Lower lobe of right lung (tissue), 2 donors: ENCODE measurements around the gene RSPH1. TPM values are rescaled to one million over a fixed set of nuclear protein-coding genes. Genes with fewer than 3 reads are reported as not detected.

ENCODE experiments used
- ATAC-seq, 2 donors: fragments of 200-7000 bp; cut with Tn5 transposase; one replicate each; pipeline ENCODE4 v1.9.1; 2020 to 2022; ENCODE audit warnings: mild to moderate bottlenecking in 2 of 2, moderate library complexity in 2 of 2
- DNase-seq: peaks from one replicate; pipeline ENCODE4 v3.0.0-alpha.2; 2020
- H3K27ac ChIP-seq: fragments of 200-600 bp; one replicate; pipeline ENCODE4 v1.8.0; 2022
- H3K27me3 ChIP-seq: fragments of 200-600 bp; one replicate; pipeline ENCODE4 v1.8.0; 2022; ENCODE audit warnings: low read depth
- H3K36me3 ChIP-seq: fragments of 200-600 bp; one replicate; pipeline ENCODE4 v1.8.0; 2022; ENCODE audit warnings: mild to moderate bottlenecking
- H3K4me1 ChIP-seq: fragments of 200-600 bp; one replicate; pipeline ENCODE4 v1.8.0; 2022
- H3K4me3 ChIP-seq: fragments of 200-600 bp; one replicate; pipeline ENCODE4 v1.8.0; 2022; ENCODE audit warnings: mild to moderate bottlenecking
- H3K9me3 ChIP-seq: fragments of 200-600 bp; one replicate; pipeline ENCODE4 v1.8.0; 2022
- CTCF ChIP-seq: fragments of 200-600 bp; IDR thresholded peaks from one replicate; pipeline ENCODE4 v1.8.0; 2022; ENCODE audit warnings: antibody characterized with exemption, mild to moderate bottlenecking
- intact Hi-C: fragments of 100-400 bp; cut with DNase I; formaldehyde crosslinking; loops from one replicate; pipeline ENCODE4 v1.11.0; 2022
- total RNA-seq: library from RNA; stranded (reverse); fragmentation: NEBNext Ultra II Directional; extraction: Animal tissue kit (Norgen Biotek cat#: 25700); gene quantifications from one replicate; pipeline ENCODE4 v1.2.1, GENCODE V29; 2021
- donor health status: DM: no; HTN: yes; CAD: no; lungs with severe emphysema.

Gene RSPH1
- total RNA-seq, 1 donor from 2014 or later = 18.1 TPM

- TF ChIP-seq CTCF = no peak
- intact Hi-C loops = no loop called here
- Histone ChIP-seq H3K36me3 (no peaks in the 10 kb centered on the region), H3K9me3 (no peaks in the 10 kb centered on the region), H3K4me1 (peaks cover 7% of the 10 kb centered on the region), H3K27ac (peak overlapping the region; percentile 86), H3K27me3 (no peaks in the 10 kb centered on the region), H3K4me3 (peak overlapping the region; percentile 74)
- peak; percentile 31 to 43 for ATAC-seq
- peak; percentile 67 for DNase-seq
These were observed 797 bp upstream of the RSPH1 start for GRCh38 chr21:42496839-42497202.

GRCh38 chr21:42495765-42496119 is 282 bp downstream of the RSPH1 start:
- Histone ChIP-seq H3K4me3 (peak overlapping the region; percentile 74), H3K27me3 (no peaks in the 10 kb centered on the region), H3K4me1 (peaks cover 7% of the 10 kb centered on the region), H3K27ac (peak overlapping the region; percentile 86), H3K9me3 (no peaks in the 10 kb centered on the region), H3K36me3 (no peaks in the 10 kb centered on the region)
- DNase-seq (no peak), ATAC-seq (peak in 1 of 2 donors; percentile 29)
- no peak for TF ChIP-seq CTCF
- intact Hi-C loops = no loop called here

GRCh38 chr21:42495027-42495426 is 997 bp downstream of the RSPH1 start:
- intact Hi-C loops = no loop called here
- no peaks in the 10 kb centered on the region for H3K9me3 ChIP-seq
- no peak overlapping the region for H3K27ac ChIP-seq
- no peak for ATAC-seq
- H3K36me3 ChIP-seq = no peaks in the 10 kb centered on the region
- TF ChIP-seq CTCF = no peak
- peaks cover 7% of the 10 kb centered on the region for H3K4me1 ChIP-seq
- H3K4me3 ChIP-seq = peak overlapping the region; percentile 74
- no peaks in the 10 kb centered on the region for H3K27me3 ChIP-seq
- no peak for DNase-seq

GRCh38 chr21:42493109-42494060 is 2.6 kb downstream of the RSPH1 start:
- intact Hi-C loops = no loop called here
- Histone ChIP-seq H3K9me3 (no peaks in the 10 kb centered on the region), H3K36me3 (no peaks in the 10 kb centered on the region), H3K27ac (no peak overlapping the region), H3K4me1 (peaks cover 7% of the 10 kb centered on the region), H3K4me3 (no peak overlapping the region), H3K27me3 (no peaks in the 10 kb centered on the region)
- no peak for TF ChIP-seq CTCF
- no peak for DNase-seq
- ATAC-seq = no peak

GRCh38 chr21:42492201-42492600 is 3.8 kb downstream of the RSPH1 start:
- no peak overlapping the region for H3K4me3 ChIP-seq
- intact Hi-C loops = no loop called here
- peaks cover 6% of the 10 kb centered on the region for H3K4me1 ChIP-seq
- no peaks in the 10 kb centered on the region for H3K36me3 ChIP-seq
- no peak overlapping the region for H3K27ac ChIP-seq
- no peak for ATAC-seq
- TF ChIP-seq CTCF = no peak
- no peaks in the 10 kb centered on the region for H3K9me3 ChIP-seq
- no peaks in the 10 kb centered on the region for H3K27me3 ChIP-seq
- no peak for DNase-seq
